ENCODE measurements around the gene SLC13A5. TPM values are rescaled to one million over a fixed set of nuclear protein-coding genes. Genes with fewer than 3 reads are reported as not detected.

The SLC13A5 gene
- polyA plus RNA-seq, 3 donors = not detected

GRCh38 chr17:6670999-6671398 lies 42.2 kb downstream of the SLC13A5 start:
- H3K4me1 Mint-ChIP-seq = peaks cover 2% of the 10 kb centered on the region
- H3K4me2 ChIP-seq (replicated peaks; ENCODE audit: extremely low read depth, low read length, poor library complexity, severe bottlenecking) = no peak overlapping the region
- no peak for DNase-seq
- intact Hi-C loops (cut with micrococcal nuclease) = no loop called here
- no peaks in the 10 kb centered on the region for H4K20me1 ChIP-seq (ENCODE audit: insufficient read depth, low read length)
- no peak overlapping the region for H3K27ac Mint-ChIP-seq
- no peak for TF ChIP-seq CTCF (IDR thresholded peaks at IDR 0.05)
- H3K36me3 ChIP-seq (replicated peaks in 1 of 2; ENCODE audit: control insufficient read depth in 1 of 2, insufficient read depth in 2 of 2, low read length in 2 of 2) = no peaks in the 10 kb centered on the region
- H3K4me3 Mint-ChIP-seq = no peak overlapping the region
- no peaks in the 10 kb centered on the region for H3K79me2 ChIP-seq (ENCODE audit: insufficient read depth, low read length)
- no peaks in the 10 kb centered on the region for H3K4me1 ChIP-seq (ENCODE audit: control insufficient read depth in 1 of 2, insufficient read depth in 2 of 2, low read length in 2 of 2)
- 93% methylated on average over 6 of the region's 6 CpGs for WGBS (ENCODE audit: insufficient coverage)
- H2AFZ ChIP-seq (ENCODE audit: insufficient read depth, low read depth, low read length, poor library complexity, severe bottlenecking) = no peak overlapping the region
- no peak overlapping the region for H3K9ac ChIP-seq (ENCODE audit: insufficient read depth, low read length, poor library complexity, severe bottlenecking)
- H3K27me3 Mint-ChIP-seq (ENCODE audit: low read depth in 3 of 3) = peaks cover 23 to 51% (median 49%) of the 10 kb centered on the region in 3 donors
- H3K4me3 ChIP-seq (replicated peaks in 1 of 3; ENCODE audit: low read depth in 2 of 3, low read length in 3 of 3) = no peak overlapping the region
- H3K27me3 ChIP-seq (ENCODE audit: control insufficient read depth in 2 of 2, insufficient read depth in 2 of 2, low read length in 2 of 2) = peaks cover 0 to 13% of the 10 kb centered on the region in 2 donors
- no peaks in the 10 kb centered on the region for H3K9me3 ChIP-seq (replicated peaks in 1 of 2; ENCODE audit: control insufficient read depth in 1 of 2, insufficient read depth in 1 of 2, low read length in 2 of 2)
- no peaks in the 10 kb centered on the region for H3K36me3 Mint-ChIP-seq
- no peak overlapping the region for H3K27ac ChIP-seq (ENCODE audit: low read depth in 1 of 2, low read length in 2 of 2)
- H3K9me3 Mint-ChIP-seq = no peaks in the 10 kb centered on the region

- Histone ChIP-seq H3K36me3 (replicated peaks in 1 of 2; ENCODE audit: control insufficient read depth in 1 of 2, insufficient read depth in 2 of 2, low read length in 2 of 2) (no peaks in the 10 kb centered on the region), H3K4me1 (ENCODE audit: control insufficient read depth in 1 of 2, insufficient read depth in 2 of 2, low read length in 2 of 2) (no peaks in the 10 kb centered on the region), H2AFZ (ENCODE audit: insufficient read depth, low read depth, low read length, poor library complexity, severe bottlenecking) (no peak overlapping the region), H3K4me3 (replicated peaks in 1 of 3; ENCODE audit: low read depth in 2 of 3, low read length in 3 of 3) (no peak overlapping the region), H3K27ac (ENCODE audit: low read depth in 1 of 2, low read length in 2 of 2) (no peak overlapping the region), H3K79me2 (ENCODE audit: insufficient read depth, low read length) (no peaks in the 10 kb centered on the region), H3K4me2 (replicated peaks; ENCODE audit: extremely low read depth, low read length, poor library complexity, severe bottlenecking) (no peak overlapping the region), H3K9ac (ENCODE audit: insufficient read depth, low read length, poor library complexity, severe bottlenecking) (no peak overlapping the region), H4K20me1 (ENCODE audit: insufficient read depth, low read length) (no peaks in the 10 kb centered on the region), H3K9me3 (replicated peaks in 1 of 2; ENCODE audit: control insufficient read depth in 1 of 2, insufficient read depth in 1 of 2, low read length in 2 of 2) (no peaks in the 10 kb centered on the region), H3K27me3 (ENCODE audit: control insufficient read depth in 2 of 2, insufficient read depth in 2 of 2, low read length in 2 of 2) (peaks cover 0 to 14% of the 10 kb centered on the region in 2 donors)
- 98% methylated on average over 7 of the region's 8 CpGs for WGBS (ENCODE audit: insufficient coverage)
- Mint-ChIP-seq H3K36me3 (no peaks in the 10 kb centered on the region), H3K4me3 (no peak overlapping the region), H3K27me3 (ENCODE audit: low read depth in 3 of 3) (peaks cover 23 to 48% (median 47%) of the 10 kb centered on the region in 3 donors), H3K27ac (no peak overlapping the region), H3K4me1 (peaks cover 2% of the 10 kb centered on the region), H3K9me3 (no peaks in the 10 kb centered on the region)
- no peak for TF ChIP-seq CTCF (IDR thresholded peaks at IDR 0.05)
- intact Hi-C loops (cut with micrococcal nuclease) = no loop called here
- no peak for DNase-seq
Observed at GRCh38 chr17:6670571-6670970, 42.6 kb downstream of the SLC13A5 start.
